Adrenal gland (tissue), 5 donors: ENCODE measurements around the gene POLR2E.

Experiments
- CTCF ChIP-seq, 6 experiments: fragments of 450-650 bp in 4 of 6; fragments of 200-600 bp in 2 of 6; sonication (generic) in 1 of 6; IDR thresholded peaks; 1 replicate in 5 of 6; 2 replicates in 1 of 6; pipeline versions ENCODE4 v1.5.1 to v1.8.0; 2016 to 2021; ENCODE audit warnings: antibody characterized with exemption in 6 of 6, mild to moderate bottlenecking in 2 of 6, moderate library complexity in 1 of 6
- POLR2A ChIP-seq, 2 donors: fragments of 450-650 bp; IDR thresholded peaks; one replicate each; pipeline ENCODE4 v1.6.1; 2017; ENCODE audit warnings: antibody characterized with exemption in 2 of 2, mild to moderate bottlenecking in 2 of 2, moderate library complexity in 1 of 2
- donor health status: DM: no; HTN: no; CAD: no.

DNA sequence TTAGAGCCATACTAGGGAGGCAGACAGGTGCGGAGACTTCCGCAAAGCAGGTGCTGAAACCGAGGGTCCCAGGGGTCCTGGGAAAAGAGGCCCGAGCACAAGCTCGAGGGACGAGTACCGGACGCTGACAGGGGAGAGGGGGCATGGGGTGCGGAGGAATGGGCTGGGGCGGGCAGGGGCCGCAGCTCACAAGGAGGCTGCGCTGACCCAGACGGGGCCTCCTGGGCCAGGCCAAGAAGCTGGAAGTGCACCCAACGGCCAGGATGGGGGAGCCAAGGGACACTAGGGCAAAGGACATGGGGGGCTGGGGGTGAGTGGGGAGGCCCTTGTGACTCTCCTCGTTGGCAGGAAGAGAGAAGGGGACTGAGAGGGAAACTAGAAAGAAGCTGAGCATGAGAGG, 1.8 kb downstream of the POLR2E start:
- TF ChIP-seq CTCF (IDR thresholded peaks at IDR 0.05), result no peak
- no peak for TF ChIP-seq POLR2A (IDR thresholded peaks at IDR 0.05)
